ENCODE measurements around the gene DDX18. TPM values are rescaled to one million over a fixed set of nuclear protein-coding genes. Genes with fewer than 3 reads are reported as not detected.
A peak's percentile ranks its signal among the peaks of the same experiment; 100 is the strongest.
"Not testable (repeated sequence)": the region's sequence is repeated elsewhere in the genome, so short reads cannot be mapped to it uniquely, and the experiment has no call there.

The DDX18 gene
- total RNA-seq, 4 donors from 2014 or later: 37.3 to 64.1 (median 47.8) TPM

DNA sequence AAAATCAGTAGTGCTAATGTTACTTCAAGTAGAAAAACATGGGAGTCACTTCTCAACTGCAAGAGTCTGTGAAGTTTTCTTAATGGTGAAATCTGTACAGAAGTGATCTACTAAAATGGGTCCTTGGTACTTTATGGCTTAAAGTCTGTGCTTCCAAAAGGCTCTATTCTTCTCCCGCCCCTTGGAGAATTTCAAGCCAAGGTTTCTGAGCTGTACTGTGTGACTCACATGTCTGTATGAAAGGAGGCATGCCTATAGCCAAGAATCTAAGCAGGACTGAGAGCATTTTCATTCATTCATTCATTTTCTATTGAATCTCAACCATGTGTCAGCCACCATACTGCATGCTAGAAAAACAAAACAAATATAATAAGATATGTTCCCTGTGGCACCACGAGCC is 19.8 kb upstream of the DDX18 start:
- peaks cover 17% of the 10 kb centered on the region for H3K27me3 ChIP-seq
- H3K4me3 ChIP-seq: no peak overlapping the region
- H3K9me3 ChIP-seq: peaks cover 0 to 2% (median 0%) of the 10 kb centered on the region in 3 donors
- 57 to 86% methylated on average over 1 to 2 of the region's 2 CpGs for WGBS, 2 donors (ENCODE audit: low coverage in 1 of 2)
- no peaks in the 10 kb centered on the region for H3K36me3 ChIP-seq
- H3K4me1 ChIP-seq: no peaks in the 10 kb centered on the region
- no peak for TF ChIP-seq EP300 (IDR thresholded peaks at IDR 0.05)
- TF ChIP-seq, protein P1, sequence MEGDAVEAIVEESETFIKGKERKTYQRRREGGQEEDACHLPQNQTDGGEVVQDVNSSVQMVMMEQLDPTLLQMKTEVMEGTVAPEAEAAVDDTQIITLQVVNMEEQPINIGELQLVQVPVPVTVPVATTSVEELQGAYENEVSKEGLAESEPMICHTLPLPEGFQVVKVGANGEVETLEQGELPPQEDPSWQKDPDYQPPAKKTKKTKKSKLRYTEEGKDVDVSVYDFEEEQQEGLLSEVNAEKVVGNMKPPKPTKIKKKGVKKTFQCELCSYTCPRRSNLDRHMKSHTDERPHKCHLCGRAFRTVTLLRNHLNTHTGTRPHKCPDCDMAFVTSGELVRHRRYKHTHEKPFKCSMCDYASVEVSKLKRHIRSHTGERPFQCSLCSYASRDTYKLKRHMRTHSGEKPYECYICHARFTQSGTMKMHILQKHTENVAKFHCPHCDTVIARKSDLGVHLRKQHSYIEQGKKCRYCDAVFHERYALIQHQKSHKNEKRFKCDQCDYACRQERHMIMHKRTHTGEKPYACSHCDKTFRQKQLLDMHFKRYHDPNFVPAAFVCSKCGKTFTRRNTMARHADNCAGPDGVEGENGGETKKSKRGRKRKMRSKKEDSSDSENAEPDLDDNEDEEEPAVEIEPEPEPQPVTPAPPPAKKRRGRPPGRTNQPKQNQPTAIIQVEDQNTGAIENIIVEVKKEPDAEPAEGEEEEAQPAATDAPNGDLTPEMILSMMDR (IDR thresholded peaks at IDR 0.05): no peak
- TF ChIP-seq POLR2A (IDR thresholded peaks at IDR 0.05): no peak
- no peak for TF ChIP-seq POLR2AphosphoS5 (IDR thresholded peaks at IDR 0.05)
- no peak overlapping the region for H3K27ac ChIP-seq
- ATAC-seq: no peak

DNA sequence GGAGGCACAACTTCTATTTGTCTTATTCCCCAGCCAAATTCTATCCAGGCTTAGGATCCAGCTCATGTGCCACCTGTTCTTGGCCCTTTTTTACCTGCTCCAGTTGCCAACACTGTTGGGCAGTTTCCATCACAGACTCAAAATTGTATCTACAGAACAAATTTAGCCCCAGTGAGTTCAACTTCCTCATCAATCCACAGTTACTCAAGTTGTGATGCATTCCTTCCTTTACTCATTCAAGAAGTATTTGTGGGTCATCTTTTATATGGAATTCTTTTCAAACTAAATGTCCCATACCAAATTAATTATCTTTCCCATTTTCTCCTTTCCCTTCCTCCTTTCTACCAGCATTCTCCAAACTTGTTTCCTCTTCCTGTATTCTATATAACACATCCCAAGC is 12.7 kb upstream of the DDX18 start:
- Histone ChIP-seq H3K27me3 (peaks cover 33% of the 10 kb centered on the region), H3K36me3 (no peaks in the 10 kb centered on the region), H3K9me3 (no peaks in the 10 kb centered on the region), H3K27ac (no peak overlapping the region), H3K4me3 (no peak overlapping the region), H3K4me1 (no peaks in the 10 kb centered on the region)
- TF ChIP-seq POLR2AphosphoS5 (IDR thresholded peaks at IDR 0.05): no peak
- TF ChIP-seq POLR2A (IDR thresholded peaks at IDR 0.05): no peak
- no peak for TF ChIP-seq EP300 (IDR thresholded peaks at IDR 0.05)
- TF ChIP-seq, protein P1 (IDR thresholded peaks at IDR 0.05): no peak
- ATAC-seq: no peak

- 45 to 87% methylated on average over 3 to 8 of the region's 35 CpGs for WGBS, 2 donors (ENCODE audit: low coverage in 1 of 2)
These were observed 10.7 kb upstream of the DDX18 start for GRCh38 chr2:117803644-117804325.

GRCh38 chr2:117812443-117812842 is 2.0 kb upstream of the DDX18 start:
- no peak for TF ChIP-seq POLR2A (IDR thresholded peaks at IDR 0.05)
- TF ChIP-seq, protein P1 (IDR thresholded peaks at IDR 0.05): no peak
- no peak for TF ChIP-seq POLR2AphosphoS5 (IDR thresholded peaks at IDR 0.05)
- no peak for ATAC-seq
- Histone ChIP-seq H3K36me3 (peaks cover 0 to 2% of the 10 kb centered on the region in 2 donors), H3K9me3 (no peaks in the 10 kb centered on the region), H3K27ac (no peak overlapping the region), H3K4me3 (no peak overlapping the region), H3K27me3 (no peaks in the 10 kb centered on the region), H3K4me1 (peaks cover 8 to 31% (median 9%) of the 10 kb centered on the region in 3 donors)
- WGBS, 2 donors (ENCODE audit: low coverage in 1 of 2): 55 to 56% methylated on average over 4 of the region's 4 CpGs

More at GRCh38 chr2:117803644-117804325, 10.7 kb upstream of the DDX18 start:
- H3K27ac ChIP-seq, H3K4me3 ChIP-seq, H3K36me3 ChIP-seq, ATAC-seq, H3K4me1 ChIP-seq, H3K9me3 ChIP-seq: not testable (repeated sequence)
- H3K27me3 ChIP-seq: peaks cover 33% of the 10 kb centered on the region

GRCh38 chr2:117815946-117816345 is 1.5 kb downstream of the DDX18 start:
- no peaks in the 10 kb centered on the region for H3K9me3 ChIP-seq
- H3K27ac ChIP-seq: no peak overlapping the region
- peaks cover 8 to 33% (median 9%) of the 10 kb centered on the region in 3 donors for H3K4me1 ChIP-seq
- TF ChIP-seq EP300 (IDR thresholded peaks at IDR 0.05) (no peak), POLR2A (IDR thresholded peaks at IDR 0.05) (no peak), POLR2AphosphoS5 (IDR thresholded peaks at IDR 0.05) (no peak)
- TF ChIP-seq, protein P1 (IDR thresholded peaks at IDR 0.05): no peak
- no peaks in the 10 kb centered on the region for H3K27me3 ChIP-seq
- peaks cover 7 to 37% of the 10 kb centered on the region in 2 donors for H3K36me3 ChIP-seq
- 88 to 97% methylated on average over 3 of the region's 3 CpGs for WGBS, 2 donors (ENCODE audit: low coverage in 1 of 2)
- ATAC-seq: no peak
- H3K4me3 ChIP-seq: peak overlapping the region in 1 of 2 donors; percentile 82
